Activated naive CD4-positive, alpha-beta T cell treated with anti-CD3 and anti-CD28 coated beads, Interleukin-2, amount 50 U/mL, for 16 hours (primary cell): Measurements from ENCODE around the gene CLASP1.
"Not testable (repeated sequence)": the region's sequence is repeated elsewhere in the genome, so short reads cannot be mapped to it uniquely, and the experiment has no call there.

Experiments
- DNase-seq: peaks from one replicate; pipeline ENCODE4 v3.0.0-alpha.2; 2020

The CLASP1 gene

DNA sequence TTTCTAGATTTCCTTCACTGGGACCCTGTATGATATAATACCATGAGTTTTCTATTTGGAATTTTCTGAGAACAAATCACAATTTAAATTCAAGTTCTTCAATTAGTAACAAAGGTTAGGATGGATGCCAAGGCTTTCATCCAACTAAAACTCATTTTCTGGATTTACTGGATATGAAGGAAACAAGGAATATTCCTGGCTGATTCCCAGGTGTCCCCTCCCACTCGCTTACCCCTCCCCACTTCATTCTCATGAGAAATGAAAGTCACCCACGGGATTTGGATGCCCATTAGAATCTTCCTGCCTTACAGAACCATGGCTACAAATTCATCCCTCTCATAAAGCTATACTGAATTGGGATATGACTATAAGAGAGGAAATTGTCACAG, 78.6 kb downstream of the CLASP1 start:
- DNase-seq = no peak

- no peak for DNase-seq
These were observed 79.1 kb downstream of the CLASP1 start for GRCh38 chr2:121570036-121570666.

DNA sequence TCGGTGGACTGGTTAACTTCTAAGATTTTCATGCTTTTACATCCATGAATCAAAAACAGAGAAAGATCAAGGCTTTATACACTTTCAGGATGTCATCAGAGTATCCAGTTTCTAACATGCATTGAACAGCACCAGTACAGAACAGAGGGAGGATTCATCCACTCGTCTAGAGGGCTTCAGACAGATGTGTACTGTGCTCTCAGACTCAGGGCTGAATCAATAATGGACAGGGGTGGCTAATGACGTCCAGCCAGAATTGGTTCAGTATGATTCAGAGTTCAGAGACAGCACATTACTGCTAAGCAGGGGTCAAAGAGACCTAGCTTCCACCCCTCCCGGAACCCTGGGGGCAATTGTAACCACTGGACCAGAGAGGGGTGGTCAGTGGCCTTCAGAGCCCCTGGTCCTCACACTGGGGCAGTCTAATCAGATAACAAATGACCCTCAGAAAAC, 81.3 kb downstream of the CLASP1 start:
- DNase-seq = no peak

GRCh38 chr2:121567452-121567851, 81.8 kb downstream of the CLASP1 start:
- DNase-seq = no peak

DNA sequence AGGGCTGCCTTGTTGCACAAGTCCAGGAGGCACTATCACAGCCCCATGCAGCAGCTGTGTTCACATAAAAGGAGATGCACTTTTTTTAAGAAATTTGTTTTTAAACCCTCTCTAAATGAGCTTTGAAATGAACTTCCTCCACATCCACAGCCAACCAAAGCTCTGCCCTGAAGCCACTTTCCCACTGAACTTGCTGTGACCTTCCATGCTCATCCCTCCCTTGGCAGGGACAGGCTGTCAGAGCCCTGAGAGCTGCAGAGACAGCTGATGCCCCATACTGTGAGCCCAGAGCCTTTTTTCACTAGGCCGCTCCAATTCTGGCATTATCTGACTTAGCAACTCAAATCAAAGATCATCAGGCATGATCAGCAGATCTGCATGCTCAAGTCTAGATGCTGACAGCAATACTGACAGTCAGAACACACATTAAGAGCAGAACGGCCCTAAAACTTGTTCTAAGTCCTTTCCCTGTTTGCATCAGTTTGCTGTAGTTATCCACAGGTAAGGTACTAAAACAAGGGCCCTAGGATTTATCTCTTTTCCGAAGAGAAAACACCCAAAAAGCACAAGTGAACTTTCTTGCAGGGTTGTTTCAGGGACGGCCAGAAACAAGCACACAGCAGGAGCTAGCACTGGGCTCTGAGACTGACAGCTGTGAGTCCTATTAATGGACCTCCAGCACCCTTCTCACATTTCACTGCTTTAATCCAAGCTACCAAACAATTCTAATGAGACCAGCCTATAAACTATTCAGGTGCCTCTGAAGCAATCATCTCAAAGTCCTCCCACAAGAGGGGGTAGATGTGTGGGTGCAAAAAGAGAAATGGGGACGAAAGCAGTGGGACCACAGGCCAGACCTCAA, 83.6 kb downstream of the CLASP1 start:
- no peak for DNase-seq

GRCh38 chr2:121564905-121565304, 84.4 kb downstream of the CLASP1 start:
- no peak for DNase-seq

- not testable (repeated sequence) for DNase-seq
These were observed 85.5 kb downstream of the CLASP1 start for GRCh38 chr2:121563754-121564153.

- no peak for DNase-seq
These were observed 86.7 kb downstream of the CLASP1 start for GRCh38 chr2:121562269-121563176.

DNA sequence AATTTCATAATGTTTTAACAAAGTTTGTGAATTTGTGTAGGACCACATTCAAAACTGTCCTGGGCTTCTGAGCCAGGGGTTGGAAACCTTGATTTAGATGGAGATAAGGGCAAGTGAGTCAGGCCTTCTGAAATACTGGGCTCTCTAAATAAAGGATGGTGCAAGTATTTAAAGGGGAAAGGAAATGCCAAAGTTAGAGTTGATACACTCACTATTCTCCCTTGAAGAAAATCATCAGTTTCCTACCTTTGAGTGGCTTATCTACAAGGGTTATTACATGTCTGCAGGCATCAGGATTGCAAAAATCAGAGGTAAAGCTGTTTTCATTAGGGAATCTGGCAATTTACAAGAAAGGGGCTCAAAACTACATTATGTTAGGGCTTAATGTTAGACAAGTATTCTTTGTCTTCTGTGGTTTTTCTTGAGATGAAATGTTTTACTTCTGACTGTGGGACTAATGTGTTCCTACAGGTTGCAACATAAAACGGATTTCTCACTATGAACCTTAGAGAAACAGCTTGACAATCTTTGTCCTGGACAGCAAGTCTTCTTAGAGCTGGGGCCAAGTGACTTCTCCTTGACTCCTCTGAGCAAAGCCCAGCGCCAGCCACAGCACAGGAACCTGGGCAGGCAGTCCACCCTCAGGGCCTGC, 87.5 kb downstream of the CLASP1 start:
- DNase-seq = no peak

GRCh38 chr2:121558329-121558728, 90.9 kb downstream of the CLASP1 start:
- no peak for DNase-seq

DNA sequence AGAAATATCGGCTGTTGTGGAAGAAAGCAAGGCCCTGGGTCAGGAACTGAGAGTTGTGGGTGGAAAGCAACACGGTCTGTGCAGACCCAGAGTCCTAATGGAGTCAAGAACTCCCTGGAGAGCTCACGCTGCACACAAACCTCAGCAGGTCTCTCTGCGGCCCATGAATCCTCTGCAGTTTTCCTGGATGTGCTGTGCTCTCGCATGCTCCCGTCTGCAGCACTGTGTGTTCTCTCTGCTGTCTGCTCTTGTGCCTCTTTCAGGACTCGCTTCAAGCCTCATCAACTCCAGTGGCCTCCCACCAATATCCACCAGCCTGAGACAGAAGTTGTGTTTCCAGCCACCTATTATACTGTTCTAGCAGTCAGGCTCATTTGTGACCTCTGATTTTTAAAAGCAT, 94.3 kb downstream of the CLASP1 start:
- DNase-seq = no peak

- DNase-seq = not testable (repeated sequence)
These were observed 96.6 kb downstream of the CLASP1 start for GRCh38 chr2:121552477-121553180.

- DNase-seq = no peak
These were observed 98.6 kb downstream of the CLASP1 start for GRCh38 chr2:121550669-121551068.

- DNase-seq = no peak
These were observed 101.6 kb downstream of the CLASP1 start for GRCh38 chr2:121547646-121548045.

DNA sequence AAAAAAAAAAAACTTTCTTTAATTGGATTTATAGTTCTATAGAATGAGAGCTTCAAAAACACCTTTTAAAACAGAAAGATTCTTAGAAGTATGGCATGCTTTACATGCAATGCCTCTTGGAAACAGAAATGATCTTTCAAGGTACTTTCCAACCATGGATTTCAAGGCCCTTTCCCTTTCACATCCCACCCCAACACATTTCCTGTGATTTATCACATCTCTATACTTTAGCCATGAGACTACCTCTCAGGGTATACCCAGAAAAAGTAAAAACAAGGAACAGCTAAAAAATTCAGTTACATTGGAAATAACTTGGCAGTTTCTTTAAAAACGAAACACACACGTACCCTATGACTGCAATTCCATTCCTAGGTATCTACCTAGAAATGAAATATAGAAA, 103.3 kb downstream of the CLASP1 start:
- DNase-seq = no peak

DNA sequence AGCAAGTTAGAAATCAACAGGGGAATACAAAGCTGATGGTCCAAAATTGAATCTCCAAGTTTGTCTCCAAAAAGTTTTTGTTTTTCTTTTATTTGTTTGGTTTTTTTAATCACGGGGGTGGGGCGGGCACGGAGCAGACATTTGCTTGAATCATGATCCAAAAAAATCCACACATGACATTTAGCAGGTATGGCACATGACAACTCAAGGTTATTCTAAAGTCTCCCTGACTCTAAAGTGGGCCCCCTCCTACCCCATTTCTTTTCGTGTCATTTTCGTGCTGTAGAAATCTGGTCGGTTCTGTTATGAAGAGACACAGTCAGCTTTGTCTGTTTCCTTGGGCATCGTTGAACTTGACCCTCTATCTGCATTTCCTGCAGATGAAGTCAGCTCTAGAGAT, 104.0 kb downstream of the CLASP1 start:
- no peak for DNase-seq

DNA sequence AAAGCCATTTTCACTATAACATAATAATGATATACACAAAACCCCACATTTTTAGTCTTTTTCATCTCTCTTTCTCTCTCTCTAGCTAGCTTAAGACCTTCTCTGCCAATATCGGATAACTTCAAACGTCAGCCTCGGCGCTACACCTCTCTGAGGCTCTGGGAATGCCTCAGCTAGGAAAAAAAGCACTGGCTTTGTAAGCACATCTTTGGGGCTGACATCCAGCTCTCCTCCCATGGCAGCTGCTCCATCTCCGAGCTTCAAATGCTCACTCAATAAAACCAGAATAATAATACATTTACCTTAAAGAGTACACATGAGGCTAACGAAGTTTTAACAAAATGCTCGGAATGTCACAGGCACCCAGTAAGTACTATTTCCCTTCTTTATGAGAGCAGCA, 107.8 kb downstream of the CLASP1 start:
- DNase-seq = no peak

DNA sequence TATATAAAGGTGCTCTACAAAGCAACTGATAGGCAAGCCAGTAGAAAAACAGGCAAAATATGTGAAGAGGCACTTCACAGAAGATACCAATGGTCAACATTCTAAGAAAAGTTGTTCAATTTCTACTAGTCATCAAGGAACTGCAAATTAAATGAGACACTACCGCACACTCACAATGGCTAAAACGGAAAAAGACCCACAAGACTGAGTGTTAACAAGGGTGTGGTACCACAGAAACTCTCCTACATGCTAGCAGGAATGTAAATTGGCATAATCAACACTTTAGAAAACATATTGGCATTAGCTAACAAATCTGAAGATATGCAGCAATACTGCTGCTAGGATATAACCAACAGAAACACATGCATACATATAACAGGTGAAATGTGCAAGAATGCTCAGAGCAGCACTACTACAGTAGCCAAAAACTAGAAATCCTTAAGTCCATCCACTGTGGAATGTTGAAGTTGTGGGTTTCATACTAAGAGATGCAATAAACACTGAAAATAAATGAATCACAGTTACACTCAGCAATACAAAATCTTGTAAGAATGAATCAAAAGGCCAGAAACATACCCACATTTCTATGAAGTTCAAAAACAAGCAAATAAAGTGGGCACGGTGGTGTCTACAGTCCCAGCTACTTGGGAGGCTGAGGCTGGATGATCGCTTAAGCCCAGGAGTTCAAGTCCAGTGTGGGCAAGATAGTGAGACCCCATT, 109.4 kb downstream of the CLASP1 start:
- DNase-seq = no peak

DNA sequence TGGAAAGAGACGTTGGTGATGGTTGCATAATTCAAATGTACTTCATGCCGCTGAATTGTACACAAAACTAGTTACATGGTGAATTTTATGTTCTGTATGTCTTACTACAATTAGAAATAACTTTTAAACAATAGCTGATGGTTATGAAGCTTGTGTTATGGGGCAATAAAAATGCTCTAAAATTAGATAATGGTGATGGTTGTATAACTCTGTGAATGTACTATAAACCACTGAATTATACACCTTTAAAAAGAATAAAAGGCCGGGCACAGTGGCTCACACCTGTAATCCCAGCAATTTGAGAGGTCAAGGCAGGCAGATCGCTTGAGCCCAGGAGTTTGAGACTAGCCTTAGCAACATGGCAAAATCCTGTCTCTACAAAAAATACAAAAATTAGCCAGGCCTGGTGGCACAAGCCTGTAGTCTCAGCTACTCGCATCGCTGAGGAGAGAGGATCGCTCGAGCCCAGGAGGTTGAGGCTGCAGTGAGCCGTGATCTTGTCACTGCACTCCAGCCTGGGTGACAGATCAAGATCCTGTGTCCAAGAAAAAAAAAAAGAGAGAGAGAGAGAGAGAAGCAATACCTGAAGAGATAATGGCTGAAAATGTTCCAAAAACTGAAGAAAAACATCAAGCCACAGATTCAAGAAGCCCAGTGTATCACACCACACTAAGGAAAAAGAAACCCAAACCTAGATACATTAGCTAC, 112.3 kb downstream of the CLASP1 start:
- no peak for DNase-seq

GRCh38 chr2:121536347-121536746, 112.9 kb downstream of the CLASP1 start:
- DNase-seq = no peak

GRCh38 chr2:121534007-121534406, 115.3 kb downstream of the CLASP1 start:
- DNase-seq = no peak
